Kidney (tissue), 14 donors: ENCODE measurements around the gene HECA. TPM values are rescaled to one million over a fixed set of nuclear protein-coding genes. Genes with fewer than 3 reads are reported as not detected.

Experiments used
- DNase-seq, 5 donors: peaks; one replicate each; pipeline ENCODE4 v3.0.0-alpha.2; 2013 to 2020
- FAIRE-seq: peaks from 2 replicates; lab custom pipeline; 2012; peaks lifted over from hg19 to GRCh38; lab: Jason Lieb, UNC
- H3K27ac ChIP-seq, 2 donors: one replicate each; pipeline ENCODE4 v1.7.0; 2013; ENCODE audit warnings: low read depth in 2 of 2, low read length in 2 of 2, inconsistent platforms in 1 of 2
- H3K27me3 ChIP-seq: one replicate; pipeline ENCODE4 v1.7.1; 2013; ENCODE audit warnings: low read length, inconsistent platforms; ENCODE audit not compliant: control insufficient read depth, insufficient read depth
- H3K36me3 ChIP-seq, 3 donors: one replicate each; pipeline versions ENCODE4 v1.7.0 to v1.7.1; 2013; ENCODE audit warnings: low read length in 3 of 3, control low read depth in 1 of 3, inconsistent platforms in 1 of 3; ENCODE audit not compliant: insufficient read depth in 3 of 3, control insufficient read depth in 2 of 3
- H3K4me1 ChIP-seq, 3 donors: one replicate each; pipeline versions ENCODE4 v1.7.0 to v1.7.1; 2013; ENCODE audit warnings: low read length in 3 of 3, inconsistent platforms in 1 of 3, low read depth in 1 of 3; ENCODE audit not compliant: control insufficient read depth in 2 of 3, insufficient read depth in 2 of 3
- H3K4me3 ChIP-seq, 3 donors: one replicate each; pipeline versions ENCODE4 v1.7.0 to v1.8.1; 2013; ENCODE audit warnings: low read length in 3 of 3, control low read depth in 1 of 3, inconsistent platforms in 1 of 3
- H3K9ac ChIP-seq, 3 donors: one replicate each; pipeline versions ENCODE4 v1.7.0 to v1.7.1; 2013; ENCODE audit warnings: low read length in 3 of 3, control low read depth in 1 of 3, inconsistent platforms in 1 of 3
- H3K9me3 ChIP-seq, 3 donors: one replicate each; pipeline versions ENCODE4 v1.7.0 to v1.7.1; 2013; ENCODE audit warnings: low read length in 3 of 3, control low read depth in 1 of 3, inconsistent platforms in 1 of 3; ENCODE audit not compliant: control insufficient read depth in 2 of 3, insufficient read depth in 1 of 3
- CTCF ChIP-seq: IDR thresholded peaks from 3 replicates; pipeline ENCODE4 v1.5.1; 2012; ENCODE audit warnings: mild to moderate bottlenecking, moderate library complexity, borderline replicate concordance; ENCODE audit not compliant: insufficient read depth; ENCODE audit errors: extremely low read depth
- intact Hi-C: fragments of 100-400 bp; cut with DNase I; formaldehyde crosslinking; loops from one replicate; pipeline ENCODE4 v1.11.1; 2022
- polyA plus RNA-seq: library from polyadenylated mRNA; stranded (reverse); fragments of 350-450 nt; fragmentation: Illumina TruSeq; extraction: RNeasy Lipid Tissue Mini Kit (QIAGEN cat#74804); gene quantifications from one replicate; pipeline ENCODE4 v1.2.3, GENCODE V29; 2014; ENCODE audit warnings: low read depth, low replicate concordance; ENCODE audit not compliant: insufficient read depth
- total RNA-seq: library from RNA; stranded (reverse); fragmentation: NEBNext Ultra II Directional; extraction: Animal tissue kit (Norgen Biotek cat#: 25700); gene quantifications from one replicate; pipeline ENCODE4 v1.2.1, GENCODE V29; 2021
- donor health status: control.
- donor health status: control.
- donor health status: control.
- donor health status: control.
- donor health status: control.
- donor health status: DM: yes; HTN: yes; CAD: no.
- donor health status: Normal renal cell carcinoma (clear cell type).

The HECA gene
- total and polyA plus RNA-seq, 2 donors from 2014 or later = 5.2 to 22.0 TPM

DNA sequence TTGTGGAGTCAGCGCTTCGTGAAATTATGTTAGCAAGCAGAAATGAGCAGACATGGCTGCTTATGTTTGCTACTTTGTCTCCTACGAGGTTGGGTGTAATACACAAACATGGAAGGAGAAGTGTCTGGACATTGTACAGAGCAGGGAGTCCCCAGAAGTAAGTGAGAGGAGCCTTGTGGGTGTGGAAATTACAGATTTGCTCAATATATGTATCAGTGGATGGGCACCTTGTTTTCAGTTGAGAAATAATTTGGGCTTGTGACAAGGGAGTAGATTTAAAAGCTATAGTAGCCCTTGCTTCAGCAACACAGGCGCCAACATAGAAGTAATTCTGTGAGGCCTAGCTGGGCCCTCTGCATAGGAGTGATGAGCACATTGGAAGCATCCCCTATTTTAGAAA, 49.2 kb downstream of the HECA start:
- no peak overlapping the region for H3K27ac ChIP-seq
- no peak for DNase-seq
- FAIRE-seq = no peak
- H3K4me1 ChIP-seq = no peaks in the 10 kb centered on the region
- TF ChIP-seq CTCF = no peak
- H3K9me3 ChIP-seq = no peaks in the 10 kb centered on the region
- intact Hi-C loops = no loop called here
- H3K36me3 ChIP-seq = no peaks in the 10 kb centered on the region
- H3K9ac ChIP-seq = no peak overlapping the region
- H3K27me3 ChIP-seq = no peaks in the 10 kb centered on the region
- no peak overlapping the region for H3K4me3 ChIP-seq

GRCh38 chr6:139184459-139184858, 49.6 kb downstream of the HECA start:
- Histone ChIP-seq H3K27me3 (no peaks in the 10 kb centered on the region), H3K4me3 (no peak overlapping the region), H3K27ac (no peak overlapping the region), H3K36me3 (no peaks in the 10 kb centered on the region), H3K9me3 (no peaks in the 10 kb centered on the region), H3K9ac (no peak overlapping the region), H3K4me1 (no peaks in the 10 kb centered on the region)
- intact Hi-C loops = no loop called here
- TF ChIP-seq CTCF = no peak
- DNase-seq (no peak), FAIRE-seq (no peak)

- H3K9ac ChIP-seq = no peak overlapping the region
- FAIRE-seq (no peak), DNase-seq (no peak)
- H3K36me3 ChIP-seq = no peaks in the 10 kb centered on the region
- H3K4me1 ChIP-seq = no peaks in the 10 kb centered on the region
- no peaks in the 10 kb centered on the region for H3K27me3 ChIP-seq
- H3K4me3 ChIP-seq = no peak overlapping the region
- no peak overlapping the region for H3K27ac ChIP-seq
- TF ChIP-seq CTCF = no peak
- H3K9me3 ChIP-seq = no peaks in the 10 kb centered on the region
- intact Hi-C loops = no loop called here
These were observed 51.4 kb downstream of the HECA start for GRCh38 chr6:139186242-139186641.

DNA sequence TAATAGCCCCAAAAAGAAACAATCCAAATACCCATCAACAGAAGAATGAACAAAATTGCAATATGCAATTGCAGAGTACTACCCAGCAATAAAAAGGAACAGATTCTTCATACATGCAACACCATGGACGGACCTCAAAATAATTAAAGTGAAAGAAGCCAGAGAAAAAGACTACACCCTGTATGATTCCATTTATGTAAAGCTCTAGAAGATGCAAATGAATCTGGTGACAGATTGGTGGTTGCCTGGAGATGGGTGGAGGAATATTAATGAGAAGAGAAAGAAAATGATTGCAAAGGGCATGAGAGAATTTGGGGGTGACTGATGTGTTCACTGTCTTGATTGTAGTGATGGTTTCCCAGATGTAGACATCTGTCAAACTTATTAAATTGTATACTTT, 51.8 kb downstream of the HECA start:
- Histone ChIP-seq H3K36me3 (no peaks in the 10 kb centered on the region), H3K9me3 (no peaks in the 10 kb centered on the region), H3K9ac (no peak overlapping the region), H3K4me1 (no peaks in the 10 kb centered on the region), H3K27ac (no peak overlapping the region), H3K27me3 (no peaks in the 10 kb centered on the region), H3K4me3 (no peak overlapping the region)
- intact Hi-C loops = no loop called here
- DNase-seq (no peak), FAIRE-seq (no peak)
- TF ChIP-seq CTCF = no peak
